ENCODE results near the gene CCM2.
"Not testable (repeated sequence)": the region's sequence is repeated elsewhere in the genome, so short reads cannot be mapped to it uniquely, and the experiment has no call there.

GRCh38 chr7:45034710-45035109, 34.7 kb downstream of the CCM2 start:
- TF ChIP-seq CREB1 (CRISPR knock-in tag; IDR thresholded peaks at IDR 0.05; ENCODE audit: low read depth); CTCF (conservative IDR thresholded peaks at IDR 0.05; ENCODE audit: low read depth in 2 of 2); NANOG (IDR thresholded peaks at IDR 0.05; ENCODE audit: borderline replicate concordance); EZH2 (IDR thresholded peaks at IDR 0.05; ENCODE audit: low read depth, unreplicated experiment); EZH2phosphoT487 (IDR thresholded peaks at IDR 0.05; ENCODE audit: unreplicated experiment): not testable (repeated sequence)

Data from GM23338 (cell line).